ENCODE data around the gene ALDH3B2.

Gene ALDH3B2

GRCh38 chr11:67666303-67666645, 8.1 kb downstream of the ALDH3B2 start:
- POLR2A ChIA-PET, result no interaction called here
- CTCF ChIA-PET, result interaction anchor here (0.6 to 1.1 kb wide), 3 partner anchors 52 to 181 kb away, joined by 3 to 4 read pairs (median 3); no protein-coding TSS in a partner anchor
- no peaks in the 10 kb centered on the region for H3K36me3 ChIP-seq (ENCODE audit: control insufficient read depth in 2 of 2, insufficient read depth in 1 of 2, low read length in 2 of 2)
- H3K4me1 ChIP-seq (ENCODE audit: control insufficient read depth, insufficient read depth, low read length), result no peaks in the 10 kb centered on the region
- H3K27ac ChIP-seq (ENCODE audit: extremely low read depth, low read depth, low read length), result no peak overlapping the region
- no peak for TF ChIP-seq ZNF292 (tag by site-specific recombination; IDR thresholded peaks at IDR 0.05; ENCODE audit: borderline replicate concordance, low read depth)
- no peak for TF ChIP-seq ZNF169 (tag by site-specific recombination; IDR thresholded peaks at IDR 0.05)
- TF ChIP-seq ZNF366 (tag by site-specific recombination; conservative IDR thresholded peaks at IDR 0.05), result no peak
- TF ChIP-seq ZNF223 (tag by site-specific recombination; IDR thresholded peaks at IDR 0.05), result no peak
- TF ChIP-seq INSM2 (tag by site-specific recombination; IDR thresholded peaks at IDR 0.05), result no peak
- TF ChIP-seq ZNF146 (tag by site-specific recombination; IDR thresholded peaks at IDR 0.05), result no peak
- no peak for TF ChIP-seq CTCF (tag by site-specific recombination; IDR thresholded peaks at IDR 0.05)
- no peak for TF ChIP-seq ZNF121 (tag by site-specific recombination; IDR thresholded peaks at IDR 0.05)
- TF ChIP-seq ZNF266 (tag by site-specific recombination; IDR thresholded peaks at IDR 0.05; ENCODE audit: low read depth), result no peak
- no peak for TF ChIP-seq ZNF214 (tag by site-specific recombination; IDR thresholded peaks at IDR 0.05; ENCODE audit: borderline replicate concordance)
- no peak for TF ChIP-seq IKZF3 (tag by site-specific recombination; IDR thresholded peaks at IDR 0.05)
- no peak for TF ChIP-seq ZNF747 (tag by site-specific recombination; IDR thresholded peaks at IDR 0.05)
- no peak for TF ChIP-seq ZNF311 (tag by site-specific recombination; IDR thresholded peaks at IDR 0.05; ENCODE audit: borderline replicate concordance)
- no peak for TF ChIP-seq ZNF658 (tag by site-specific recombination; IDR thresholded peaks at IDR 0.05)
- TF ChIP-seq GLI4 (tag by site-specific recombination; IDR thresholded peaks at IDR 0.05), result no peak
- no peaks in the 10 kb centered on the region for H3K9me3 ChIP-seq (ENCODE audit: control insufficient read depth, insufficient read depth, low read depth, low read length)
- no peak overlapping the region for H3K4me3 ChIP-seq (ENCODE audit: low read depth, low read length)

GRCh38 chr11:67665541-67666302, 8.7 kb downstream of the ALDH3B2 start:
- POLR2A ChIA-PET, result no interaction called here
- no peak overlapping the region for H3K4me3 ChIP-seq (ENCODE audit: low read depth, low read length)
- H3K4me1 ChIP-seq (ENCODE audit: control insufficient read depth, insufficient read depth, low read length), result no peaks in the 10 kb centered on the region
- H3K9me3 ChIP-seq (ENCODE audit: control insufficient read depth, insufficient read depth, low read depth, low read length), result no peaks in the 10 kb centered on the region
- no peaks in the 10 kb centered on the region for H3K36me3 ChIP-seq (ENCODE audit: control insufficient read depth in 2 of 2, insufficient read depth in 1 of 2, low read length in 2 of 2)
- CTCF ChIA-PET, result interaction anchor here (0.9 kb wide), 1 partner anchor 43 kb away, joined by 5 read pairs; no protein-coding TSS in a partner anchor
- H3K27ac ChIP-seq (ENCODE audit: extremely low read depth, low read depth, low read length), result no peak overlapping the region
- no peak for TF ChIP-seq ZBTB1 (tag by site-specific recombination; IDR thresholded peaks at IDR 0.05)
- no peak for TF ChIP-seq ZNF660 (tag by site-specific recombination; IDR thresholded peaks at IDR 0.05)
- TF ChIP-seq SP3 (tag by site-specific recombination; IDR thresholded peaks at IDR 0.05), result no peak
- TF ChIP-seq ZNF521 (tag by site-specific recombination; IDR thresholded peaks at IDR 0.05), result no peak
- TF ChIP-seq PBX3 (CRISPR knock-in tag; IDR thresholded peaks at IDR 0.05), result no peak
- no peak for TF ChIP-seq INSM2 (tag by site-specific recombination; IDR thresholded peaks at IDR 0.05)
- TF ChIP-seq ZNF791 (tag by site-specific recombination; IDR thresholded peaks at IDR 0.05), result no peak
- TF ChIP-seq ZNF248 (tag by site-specific recombination; IDR thresholded peaks at IDR 0.05), result no peak
- TF ChIP-seq ZNF157 (tag by site-specific recombination; IDR thresholded peaks at IDR 0.05), result no peak
- TF ChIP-seq ZNF610 (tag by site-specific recombination; IDR thresholded peaks at IDR 0.05; ENCODE audit: borderline replicate concordance), result no peak
- TF ChIP-seq ZNF664 (tag by site-specific recombination; IDR thresholded peaks at IDR 0.05), result no peak
- no peak for TF ChIP-seq PRDM1 (tag by site-specific recombination; IDR thresholded peaks at IDR 0.05)
- TF ChIP-seq ZBTB44 (tag by site-specific recombination; IDR thresholded peaks at IDR 0.05), result no peak
